ENCODE data around the gene APOBEC3A.

GRCh38 chr22:38957808-38958650 is 620 bp downstream of the APOBEC3A start:
- no peak for TF ChIP-seq CTCF (IDR thresholded peaks at IDR 0.05; ENCODE audit: insufficient read depth, low read length, poor library complexity, severe bottlenecking)
- TF ChIP-seq EZH2phosphoT487 (conservative IDR thresholded peaks at IDR 0.05; ENCODE audit: low read length): no peak
